GM18498 (cell line): ENCODE data around the gene TMEM106C.

ENCODE experiments used
- ATAC-seq: cut with Tn5 transposase; IDR thresholded peaks from one replicate; pipeline ENCODE4 v1.9.1; 2021; ENCODE audit warnings: mild to moderate bottlenecking, moderate library complexity; ENCODE audit not compliant: unreplicated experiment

TMEM106C gene

GRCh38 chr12:48013287-48013686 lies 49.9 kb downstream of the TMEM106C start:
- no peak for ATAC-seq

- no peak for ATAC-seq
Measured at GRCh38 chr12:48015129-48015528, 51.7 kb downstream of the TMEM106C start.

GRCh38 chr12:48015954-48016353 lies 52.6 kb downstream of the TMEM106C start:
- ATAC-seq, result no peak

GRCh38 chr12:48016373-48017020 lies 53.1 kb downstream of the TMEM106C start:
- no peak for ATAC-seq

- no peak for ATAC-seq
Measured at GRCh38 chr12:48017496-48017895, 54.1 kb downstream of the TMEM106C start.

- ATAC-seq, result no peak
Measured at GRCh38 chr12:48017921-48018617, 54.7 kb downstream of the TMEM106C start.
